GM19452 (cell line): Measurements from ENCODE around the gene LRFN5.

Experiments used
- ATAC-seq: cut with Tn5 transposase; IDR thresholded peaks from one replicate; pipeline ENCODE4 v1.9.1; 2021; ENCODE audit not compliant: unreplicated experiment

Gene LRFN5

DNA sequence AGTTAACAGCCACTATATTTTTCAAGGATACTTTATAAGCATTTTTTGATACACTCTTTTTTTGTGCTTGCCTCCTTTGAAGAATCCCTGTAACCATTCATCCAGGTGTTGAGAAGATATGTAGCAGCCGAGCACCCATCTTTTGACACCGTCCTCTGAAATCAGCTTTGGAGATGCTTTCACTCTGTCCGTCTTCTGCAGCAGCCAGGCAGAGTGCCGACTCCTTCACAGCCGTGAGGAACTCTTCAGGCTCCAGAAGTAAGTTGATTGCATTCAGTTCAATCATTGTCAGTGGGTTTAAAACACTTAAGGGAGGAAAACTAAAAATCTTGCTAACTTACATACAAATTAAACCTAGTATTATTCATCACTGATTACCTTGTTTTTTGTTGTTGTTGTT, 160.1 kb downstream of the LRFN5 start:
- no peak for ATAC-seq

DNA sequence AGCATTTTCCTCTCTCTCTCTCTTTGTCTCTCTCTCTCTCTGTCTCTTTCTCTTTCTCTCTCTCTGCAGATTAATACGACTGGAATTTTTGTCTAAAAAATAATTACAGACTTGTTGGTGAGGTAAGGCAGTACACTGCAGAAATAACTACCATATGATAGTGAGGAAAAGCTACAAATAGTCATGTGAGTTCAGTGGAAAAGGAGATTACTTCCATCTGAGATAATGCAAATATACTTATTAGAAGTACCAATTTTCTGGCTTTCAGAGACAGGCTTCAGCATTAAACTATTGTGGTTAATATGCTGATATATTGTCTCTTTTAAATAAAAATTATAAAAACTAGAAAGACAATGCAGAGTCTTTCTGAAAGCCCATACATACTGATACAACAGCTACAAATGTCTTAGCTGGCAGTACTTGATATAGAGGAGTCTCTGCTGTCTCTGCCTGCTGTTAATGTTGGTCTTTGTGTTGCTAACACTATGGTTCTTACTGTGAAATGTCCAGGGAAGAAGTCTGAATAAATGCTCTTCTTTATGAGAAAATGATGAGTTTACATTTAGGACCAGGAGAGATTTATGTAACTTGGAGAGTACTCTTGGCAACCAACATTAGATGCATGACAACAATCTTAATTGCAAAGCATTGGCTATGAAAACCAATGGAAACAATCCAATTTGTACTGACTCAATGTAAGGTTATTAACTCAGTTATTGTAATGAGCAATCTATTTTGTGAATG, 167.0 kb downstream of the LRFN5 start:
- no peak for ATAC-seq

DNA sequence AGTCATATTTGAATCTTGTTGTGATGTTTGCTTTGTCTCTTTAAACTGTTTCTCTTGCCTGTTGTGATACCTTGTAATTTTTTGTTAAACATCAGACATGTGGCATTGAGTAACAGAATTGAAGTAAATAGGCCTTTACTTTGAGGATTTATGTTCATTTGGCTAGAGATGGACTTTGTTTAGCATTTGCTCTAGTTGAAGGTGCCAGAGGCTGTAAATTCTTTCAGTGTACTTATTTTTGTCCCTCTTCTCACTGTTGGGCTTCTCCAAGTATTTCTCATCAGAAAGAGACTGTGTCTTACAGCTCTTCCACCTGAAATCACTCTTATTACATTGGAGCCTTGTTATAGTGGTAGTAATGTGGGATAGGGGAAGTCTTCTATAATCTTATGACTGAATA, 175.8 kb downstream of the LRFN5 start:
- no peak for ATAC-seq

DNA sequence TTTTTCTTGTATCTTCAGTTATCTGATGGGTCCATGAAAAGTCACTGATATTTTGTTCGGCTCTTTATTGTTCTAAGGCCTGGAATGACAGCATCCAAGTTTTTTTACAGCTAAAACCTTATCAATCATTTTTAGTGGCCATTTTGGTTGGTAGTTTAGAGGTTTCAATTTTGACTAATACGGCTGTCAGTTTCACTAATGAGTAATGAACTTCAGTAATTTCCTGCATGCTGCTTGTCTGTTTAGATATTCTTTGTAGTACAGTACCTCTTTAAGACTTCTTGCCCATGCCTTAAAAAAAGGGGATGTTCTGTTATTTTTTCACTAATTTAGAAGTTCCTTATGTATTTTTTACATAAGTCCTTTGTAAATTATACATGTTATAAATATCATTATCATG, 176.7 kb downstream of the LRFN5 start:
- no peak for ATAC-seq

DNA sequence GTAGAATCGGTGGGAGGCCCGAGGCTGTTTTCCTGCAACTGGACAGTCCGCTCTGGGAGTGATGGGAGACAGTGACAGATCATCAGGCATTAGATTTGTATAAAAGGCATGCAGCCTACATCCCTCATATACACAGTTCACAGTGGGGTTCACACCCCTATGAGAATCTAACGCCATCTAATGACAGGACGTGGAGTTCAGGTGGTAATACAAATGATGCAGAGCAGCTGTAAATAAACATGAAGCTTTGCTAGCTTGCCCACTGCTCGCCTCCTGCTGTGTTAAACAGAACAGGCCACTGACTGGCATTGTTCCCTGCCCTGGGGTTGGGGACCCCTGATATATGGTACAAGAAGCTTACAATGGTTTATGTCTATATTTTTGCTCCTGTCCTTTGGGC, 179.0 kb downstream of the LRFN5 start:
- ATAC-seq, result no peak

DNA sequence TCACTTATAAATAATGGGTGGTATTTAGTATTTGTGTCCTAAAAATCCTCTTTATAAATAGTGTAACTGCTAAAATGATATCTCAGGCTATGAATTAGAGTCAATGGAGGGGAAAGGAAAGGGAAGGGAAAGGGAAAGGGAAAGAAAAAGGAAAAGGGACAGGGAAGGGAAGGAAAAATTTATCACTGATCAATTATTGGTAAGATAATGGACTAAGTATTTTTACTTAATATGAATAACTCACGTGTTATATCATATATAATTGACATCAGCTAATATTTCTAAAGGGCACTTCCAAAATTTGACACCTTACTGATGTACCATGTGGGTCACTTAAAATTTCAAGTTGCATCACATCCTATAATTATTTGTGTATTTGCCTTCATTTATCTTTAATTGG, 193.1 kb downstream of the LRFN5 start:
- no peak for ATAC-seq

DNA sequence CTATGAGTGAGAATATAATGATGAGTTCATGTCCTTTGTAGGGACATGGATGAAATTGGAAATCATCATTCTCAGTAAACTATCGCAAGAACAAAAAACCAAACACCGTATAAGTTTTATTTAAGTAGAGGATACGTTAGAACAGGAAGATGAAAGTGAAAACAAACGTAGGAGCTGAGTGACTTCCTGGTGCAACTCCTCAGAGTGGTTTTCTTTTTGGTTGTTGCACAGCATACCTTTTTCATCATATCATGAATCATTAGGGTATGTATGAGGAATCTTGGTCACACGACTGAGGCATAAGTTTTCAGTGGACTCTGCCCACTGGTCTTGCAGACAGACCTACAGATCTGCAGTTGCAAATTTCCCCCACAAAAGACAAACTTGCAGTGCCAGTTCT, 199.0 kb downstream of the LRFN5 start:
- ATAC-seq, result peak; percentile 53

DNA sequence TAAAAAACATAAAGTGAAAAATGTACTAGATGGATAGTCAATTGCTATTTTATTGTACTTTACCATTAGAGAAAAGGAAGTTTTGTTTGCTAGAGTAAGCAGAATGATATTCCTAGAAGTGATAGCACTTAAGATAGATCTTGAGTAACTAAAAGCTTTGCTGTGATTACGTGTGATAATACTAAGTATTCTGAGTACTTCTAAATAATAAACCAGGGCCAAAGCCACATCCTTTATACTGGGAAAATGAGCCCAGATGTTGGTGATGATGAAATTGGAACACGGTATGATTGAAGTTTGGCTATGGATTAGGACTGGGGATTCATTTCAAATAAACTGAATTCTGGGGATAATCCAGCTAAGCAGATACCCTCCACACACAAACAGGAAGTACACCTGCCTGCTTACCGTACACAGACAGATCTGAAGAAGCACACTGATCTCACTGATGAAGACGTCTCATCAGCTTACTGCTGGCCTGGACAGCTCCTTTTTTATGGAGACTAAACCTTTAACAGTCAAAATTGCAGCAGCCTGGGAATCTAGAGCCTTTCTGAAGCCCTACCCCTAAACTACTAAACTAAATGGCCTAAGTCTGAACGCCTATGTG, 199.8 kb downstream of the LRFN5 start:
- ATAC-seq, result no peak

DNA sequence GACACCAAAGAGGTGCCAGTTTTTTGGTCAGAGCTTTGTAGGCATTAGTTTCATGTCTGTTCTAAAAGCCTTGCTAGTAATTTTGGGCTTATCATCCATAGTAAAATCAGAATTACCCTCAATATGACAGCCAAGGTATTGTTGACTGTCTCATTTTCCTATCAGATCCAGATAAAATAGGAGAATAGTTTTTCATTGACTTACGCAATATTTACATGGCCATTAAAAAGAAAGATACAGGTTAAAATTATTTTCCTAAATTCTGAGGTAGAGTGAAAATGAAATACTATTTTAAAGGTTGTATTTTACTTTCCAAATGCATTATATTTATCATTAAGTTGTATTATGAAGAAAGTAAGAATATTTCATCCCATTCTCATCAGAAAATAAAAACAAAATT, 203.7 kb downstream of the LRFN5 start:
- no peak for ATAC-seq

DNA sequence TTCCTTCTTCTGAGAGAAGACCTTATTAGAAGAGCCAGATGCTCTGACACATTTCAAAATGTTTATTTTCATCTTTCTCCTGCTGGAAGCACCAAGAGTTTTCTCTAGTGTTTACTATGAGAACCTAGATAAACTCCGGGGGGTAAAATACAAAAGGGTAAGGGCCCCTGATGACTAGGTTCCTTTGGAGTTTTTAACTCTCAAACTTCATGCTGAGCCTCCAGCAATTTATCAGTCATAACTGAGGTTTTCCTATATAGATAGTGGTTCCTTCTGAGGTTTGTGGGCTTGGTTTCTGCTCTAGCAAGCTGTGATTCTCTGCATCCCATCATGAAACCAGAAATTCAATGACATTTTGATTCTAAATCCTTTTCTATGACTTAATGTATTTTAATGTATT, 210.9 kb downstream of the LRFN5 start:
- ATAC-seq, result no peak

DNA sequence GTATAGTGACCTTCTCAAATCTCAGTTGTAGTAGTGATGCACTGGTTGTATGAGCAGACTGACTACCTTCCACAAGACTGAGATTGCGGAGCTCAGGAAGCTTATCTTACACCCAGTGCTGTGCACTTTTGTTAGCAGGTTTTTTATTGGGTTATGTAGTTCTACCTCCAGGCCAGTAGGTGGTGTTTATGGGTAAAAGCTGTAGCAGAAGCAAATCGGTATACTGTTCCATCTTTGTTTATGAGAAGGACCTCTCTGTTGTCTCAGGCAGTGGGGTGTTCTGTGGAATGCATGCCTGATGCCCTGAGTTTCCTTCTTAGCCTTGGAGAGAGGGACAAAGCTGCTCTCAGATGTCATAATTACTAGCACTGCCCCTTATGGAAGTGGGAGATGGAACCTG, 217.8 kb downstream of the LRFN5 start:
- no peak for ATAC-seq

DNA sequence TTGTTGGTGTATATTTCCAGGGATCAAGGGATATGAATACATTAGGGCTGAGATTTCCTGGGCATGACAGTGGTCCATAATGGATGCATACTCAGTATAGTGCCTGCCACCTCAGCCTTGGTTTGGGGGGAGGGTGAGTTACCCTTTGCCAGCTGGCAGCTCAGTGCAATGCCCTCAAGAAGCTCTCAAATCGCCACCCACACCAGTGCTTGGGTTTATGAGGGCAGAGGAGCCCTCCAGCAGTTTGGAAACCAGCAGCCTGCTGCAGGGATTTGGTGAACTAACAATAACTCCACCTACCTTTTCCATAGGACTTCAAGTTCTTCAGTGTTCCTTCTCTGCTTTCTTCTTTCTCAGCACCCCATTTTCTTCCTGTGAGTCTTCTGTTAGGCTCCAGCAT, 218.9 kb downstream of the LRFN5 start:
- ATAC-seq, result no peak

DNA sequence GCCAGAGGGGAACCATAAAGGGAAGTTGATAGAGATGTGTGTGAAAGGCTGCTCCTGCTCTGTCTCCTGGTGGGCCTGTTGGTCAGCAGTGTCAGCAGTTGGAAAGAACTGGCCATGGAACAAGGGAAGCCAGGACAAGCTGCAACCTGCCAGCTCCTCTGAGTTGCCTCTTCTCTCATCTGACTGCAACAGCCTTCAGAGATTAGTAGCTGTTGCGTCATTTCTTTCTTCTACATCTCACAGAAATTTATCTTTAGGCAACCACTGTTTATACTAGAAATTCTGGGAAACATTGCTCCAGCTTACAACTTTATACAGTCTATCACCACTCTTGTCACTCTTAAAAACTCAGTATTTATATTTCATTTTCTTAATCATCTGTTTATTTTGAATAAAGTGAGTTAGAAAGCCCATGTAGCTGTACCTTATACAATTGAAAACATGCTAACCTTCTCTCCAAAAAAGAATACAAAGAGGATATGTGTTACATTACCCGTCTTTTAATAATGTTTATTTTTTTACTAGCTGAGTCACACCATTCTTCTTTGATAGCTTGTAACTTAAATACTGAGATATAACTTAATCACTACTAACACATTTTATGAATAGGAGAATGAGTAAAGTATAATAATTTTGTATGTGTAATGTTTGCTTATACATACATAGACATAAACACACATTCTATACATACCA, 224.2 kb downstream of the LRFN5 start:
- no peak for ATAC-seq

DNA sequence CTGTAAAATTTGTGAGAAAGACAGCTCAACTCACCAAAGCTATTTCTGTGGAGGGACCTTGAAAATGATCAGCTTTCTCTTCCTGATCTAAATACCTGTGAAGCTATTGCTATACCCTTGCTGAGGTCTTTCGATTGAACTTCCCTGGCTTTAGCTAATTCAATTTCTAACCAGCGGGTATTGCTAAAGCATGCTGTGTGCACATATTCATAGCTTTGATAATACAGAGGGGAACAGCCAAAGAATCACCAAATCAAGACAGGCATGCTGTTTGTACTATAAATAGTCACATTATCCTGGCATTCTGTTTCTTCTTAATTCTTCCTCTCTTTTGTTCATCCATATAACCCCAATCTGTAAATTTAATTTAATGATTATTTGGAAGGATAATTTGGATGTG, 233.0 kb downstream of the LRFN5 start:
- no peak for ATAC-seq

DNA sequence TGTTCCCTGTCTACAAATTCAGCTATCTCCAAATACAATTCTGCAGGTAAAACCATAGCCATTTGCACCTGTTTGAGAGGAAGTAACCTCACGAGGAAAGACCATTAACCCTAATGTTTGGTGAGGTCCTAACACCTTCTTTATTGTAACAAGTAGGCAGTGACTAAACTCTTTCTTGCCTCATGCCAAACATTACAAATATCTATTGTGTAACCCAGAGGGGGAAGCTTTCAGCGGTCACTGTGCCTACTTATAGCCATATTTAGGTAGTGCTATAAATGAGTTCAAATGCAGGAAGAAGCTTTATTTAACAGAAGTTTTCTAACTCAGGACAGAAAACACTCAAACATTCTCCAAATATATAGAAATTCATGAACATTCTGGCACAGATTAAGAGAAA, 252.7 kb downstream of the LRFN5 start:
- no peak for ATAC-seq

DNA sequence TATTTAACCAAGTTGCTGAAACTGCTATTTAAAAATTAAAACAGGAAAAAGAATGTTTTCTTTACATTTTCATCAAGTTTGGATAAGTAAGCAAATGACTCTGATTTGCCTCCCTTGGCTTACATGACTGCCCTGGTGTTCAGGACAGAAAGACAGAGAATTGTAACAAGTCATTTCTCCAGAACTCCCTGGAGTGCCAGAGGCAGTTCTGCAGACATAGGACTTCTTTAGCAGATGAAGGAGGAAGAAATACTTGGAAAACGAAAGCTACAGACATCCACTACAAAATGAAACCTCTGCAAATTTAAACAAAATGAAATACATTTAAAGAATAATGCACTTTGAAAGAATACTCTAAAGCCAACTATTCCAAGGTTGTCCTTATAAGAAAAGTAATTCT, 253.9 kb downstream of the LRFN5 start:
- no peak for ATAC-seq

DNA sequence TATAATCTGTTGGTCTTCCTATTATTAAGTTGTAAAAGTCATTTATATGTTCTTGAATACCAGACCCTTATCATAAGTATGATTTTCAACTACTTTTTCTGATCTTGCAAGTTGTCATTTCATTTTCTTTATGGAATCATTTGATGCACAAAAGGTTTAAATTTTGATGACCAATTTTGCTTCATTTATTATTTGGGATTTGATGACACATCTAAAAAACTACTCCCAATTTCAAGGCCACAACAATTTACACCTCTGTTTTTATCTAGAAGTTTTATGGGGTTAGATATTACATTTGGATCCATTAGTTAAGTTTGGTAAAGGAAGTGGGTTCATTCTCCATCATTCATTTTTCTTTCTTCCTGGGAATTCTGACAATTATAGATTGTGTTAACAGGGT, 259.2 kb downstream of the LRFN5 start:
- no peak for ATAC-seq

DNA sequence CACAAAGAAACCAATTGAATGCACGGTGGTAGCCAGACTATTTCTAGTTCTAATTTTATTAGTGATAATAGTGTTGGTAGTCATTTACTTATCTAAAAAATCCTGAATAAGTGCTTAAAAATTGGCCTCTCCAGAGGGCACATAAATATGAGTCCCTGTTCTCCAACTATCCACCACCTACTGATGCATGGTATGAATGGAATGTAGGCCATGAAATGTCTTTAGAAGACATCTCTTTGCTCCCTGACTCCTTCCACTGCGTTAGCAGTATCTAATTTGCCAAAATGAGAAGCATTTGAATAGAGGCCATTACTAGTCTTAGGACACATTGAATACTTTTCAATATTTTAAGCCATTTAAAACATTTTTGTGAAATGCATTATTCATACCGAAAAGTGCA, 261.7 kb downstream of the LRFN5 start:
- ATAC-seq, result no peak

DNA sequence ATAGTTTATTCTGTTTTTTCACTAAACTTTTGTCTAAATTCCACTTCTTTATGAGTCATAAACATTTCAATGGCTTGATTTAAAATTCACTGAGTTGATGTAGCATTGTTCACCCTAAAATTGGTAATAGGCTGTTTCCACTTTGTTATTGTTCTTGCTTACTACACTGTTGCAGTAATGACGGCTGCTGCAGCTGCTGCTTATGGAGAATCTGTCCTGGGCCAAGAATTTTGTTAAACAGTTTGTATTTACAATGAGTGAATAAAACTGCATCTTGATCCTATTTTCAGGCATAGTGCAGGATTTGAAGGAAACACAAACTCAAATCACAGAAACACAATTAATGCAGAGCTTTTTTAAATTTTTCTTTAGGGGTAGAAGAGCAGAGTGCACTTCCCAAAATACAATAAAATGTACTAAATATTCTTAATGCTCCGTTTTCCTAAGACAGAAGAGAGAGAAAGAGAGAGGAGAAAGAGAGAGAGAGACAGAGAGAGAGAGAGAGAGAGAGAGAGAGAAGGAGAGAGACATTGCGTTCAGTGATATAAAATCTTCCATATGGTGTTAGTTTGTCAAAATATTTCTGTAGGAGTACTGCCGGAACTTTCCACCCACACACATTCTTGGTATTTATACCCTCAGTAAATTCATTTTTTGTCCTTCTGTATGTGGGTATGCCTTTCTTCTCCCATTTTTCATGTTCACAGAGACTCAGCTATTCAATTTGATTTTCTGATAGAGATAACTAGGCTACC, 266.4 kb downstream of the LRFN5 start:
- ATAC-seq, result no peak

DNA sequence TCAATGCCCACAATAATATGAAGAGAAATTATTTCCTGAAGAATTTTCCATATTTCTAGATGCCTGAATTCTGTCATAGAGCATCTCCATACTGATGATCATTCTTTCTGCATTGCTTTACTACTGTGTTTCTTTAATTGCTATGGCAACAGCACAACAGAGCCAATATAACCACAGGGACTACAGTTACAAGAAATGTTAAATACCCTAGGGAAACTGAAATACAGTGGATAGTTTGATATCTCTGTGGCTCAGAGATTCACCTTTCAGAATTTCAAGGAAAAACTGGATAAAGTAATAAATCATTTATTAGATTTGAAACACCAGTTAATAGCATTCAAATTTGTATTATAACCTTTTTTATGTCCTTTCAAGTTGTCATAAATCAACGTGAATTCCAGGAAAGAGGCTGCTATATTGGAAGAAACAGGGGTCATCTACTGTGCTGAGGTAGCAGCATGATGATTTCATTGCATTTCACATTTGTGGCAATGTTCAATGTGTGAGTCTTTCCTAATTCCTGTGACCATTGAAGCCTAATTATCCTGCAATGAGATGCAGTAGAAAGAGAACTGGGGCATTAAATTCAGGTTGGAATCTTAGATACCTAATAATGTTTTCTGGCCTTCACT, 267.1 kb downstream of the LRFN5 start:
- no peak for ATAC-seq

DNA sequence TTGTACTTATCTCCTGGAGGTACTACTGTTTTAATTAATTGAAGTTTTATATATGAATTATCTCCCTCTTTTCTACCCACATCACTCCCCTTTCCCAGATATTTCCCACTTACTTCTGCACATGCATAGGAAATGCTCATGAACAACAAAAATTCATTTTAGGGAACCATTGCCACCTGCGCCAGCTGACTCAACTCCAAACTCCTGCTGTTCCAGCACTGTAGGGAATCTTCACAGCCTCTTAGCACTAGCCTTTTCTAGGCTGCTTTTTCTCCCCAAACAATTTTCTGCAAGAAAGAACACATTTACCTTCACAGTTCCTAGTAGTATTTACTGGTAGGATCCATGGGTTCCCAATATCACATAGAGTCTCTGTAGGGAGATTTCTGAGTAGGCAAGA, 268.4 kb downstream of the LRFN5 start:
- ATAC-seq, result no peak
